HepG2 (cell line): ENCODE results near the gene SULT1B1. TPM values are rescaled to one million over a fixed set of nuclear protein-coding genes. Genes with fewer than 3 reads are reported as not detected.

Experiments
- BORCS8-MEF2B ChIP-seq: sonication (generic); formaldehyde crosslinking; IDR thresholded peaks from 2 replicates; pipeline ENCODE4 v1.8.0; 2022; ENCODE audit warnings: mild to moderate bottlenecking, missing genetic modification reagents
- BRF2 ChIP-seq: sonication (generic); formaldehyde crosslinking; IDR thresholded peaks from 2 replicates; pipeline ENCODE4 v1.8.1; 2022; ENCODE audit warnings: mild to moderate bottlenecking, missing genetic modification reagents
- CEBPZ ChIP-seq: IDR thresholded peaks from 2 replicates; pipeline ENCODE4 v1.6.1; 2012; ENCODE audit warnings: low read length, improper control_type of control experiment
- HMG20B ChIP-seq: conservative IDR thresholded peaks from 2 replicates; pipeline ENCODE4 v1.6.1; 2016; ENCODE audit warnings: missing genetic modification reagents, missing compliant biosample characterization
- HNF1A ChIP-seq, 2 experiments: sonication (generic) in 1 of 2; formaldehyde crosslinking in 1 of 2; IDR thresholded peaks; 2 replicates each; pipeline versions ENCODE4 v1.4.0 to v1.6.1; 2016 to 2020; ENCODE audit warnings: borderline replicate concordance in 1 of 2, low read depth in 1 of 2, mild to moderate bottlenecking in 1 of 2, missing genetic modification reagents in 1 of 2
- NAIF1 ChIP-seq: sonication (generic); formaldehyde crosslinking; IDR thresholded peaks from 2 replicates; pipeline ENCODE4 v1.5.0; 2020; ENCODE audit warnings: mild to moderate bottlenecking, missing genetic modification reagents, borderline replicate concordance
- NR1H2 ChIP-seq: sonication (generic); formaldehyde crosslinking; IDR thresholded peaks from 2 replicates; pipeline ENCODE4 v1.8.1; 2022; ENCODE audit warnings: low read depth, missing genetic modification reagents, borderline replicate concordance
- POLR2G ChIP-seq: fragments of 200-400 bp; formaldehyde crosslinking; IDR thresholded peaks from 2 replicates; pipeline ENCODE4 v1.6.1; 2018; ENCODE audit warnings: mild to moderate bottlenecking, low read depth, low read length, moderate library complexity
- RXRA ChIP-seq: sonication (generic); formaldehyde crosslinking; IDR thresholded peaks from 2 replicates; pipeline ENCODE4 v1.5.1; 2020; ENCODE audit warnings: missing genetic modification reagents
- RXRB ChIP-seq: IDR thresholded peaks from 2 replicates; pipeline ENCODE4 v1.6.1; 2016; ENCODE audit warnings: borderline replicate concordance, missing genetic modification reagents, missing compliant biosample characterization
- SMC3 ChIP-seq: IDR thresholded peaks from 2 replicates; pipeline ENCODE4 v1.6.1; 2011; ENCODE audit warnings: low read length, improper control_type of control experiment
- TAF1 ChIP-seq: sonication (generic); formaldehyde crosslinking; IDR thresholded peaks from 2 replicates; pipeline ENCODE4 v1.4.0; 2020; ENCODE audit warnings: missing genetic modification reagents
- ZBTB26 ChIP-seq: IDR thresholded peaks from 2 replicates; pipeline ENCODE4 v1.6.1; 2016; ENCODE audit warnings: missing compliant biosample characterization, missing genetic modification reagents, borderline replicate concordance
- ZFP62 ChIP-seq: sonication (generic); formaldehyde crosslinking; IDR thresholded peaks from 2 replicates; pipeline ENCODE4 v1.4.0; 2020; ENCODE audit warnings: missing genetic modification reagents
- ZKSCAN5 ChIP-seq: sonication (generic); formaldehyde crosslinking; IDR thresholded peaks from 2 replicates; pipeline ENCODE4 v1.5.1; 2020; ENCODE audit warnings: mild to moderate bottlenecking, missing genetic modification reagents
- ZNF235 ChIP-seq: sonication (generic); formaldehyde crosslinking; IDR thresholded peaks from 2 replicates; pipeline ENCODE4 v1.8.1; 2023; ENCODE audit warnings: mild to moderate bottlenecking, missing genetic modification reagents, borderline replicate concordance
- ZNF605 ChIP-seq: sonication (generic); formaldehyde crosslinking; IDR thresholded peaks from 2 replicates; pipeline ENCODE4 v1.8.0; 2022; ENCODE audit warnings: mild to moderate bottlenecking, missing genetic modification reagents
- ZNF777 ChIP-seq: sonication (generic); formaldehyde crosslinking; IDR thresholded peaks from 2 replicates; pipeline ENCODE4 v1.4.0; 2020; ENCODE audit warnings: missing genetic modification reagents
- polyA plus RNA-seq, 8 experiments: library from polyadenylated mRNA; depleted of rRNA in 3 of 8; stranded (reverse) in 7 of 8; unstranded in 1 of 8; fragments of >200 nt; fragmentation: Illumina TruSeq in 4 of 8; extraction: Trizol in 4 of 8; gene quantifications; 2 replicates each; pipeline versions ENCODE4 v1.2.1 to v1.2.3, GENCODE V29; 2011 to 2016; ENCODE audit warnings: low read depth in 4 of 8, missing spikeins in 1 of 8, mixed read lengths in 1 of 8; ENCODE audit not compliant: insufficient read depth in 1 of 8
- total RNA-seq, 5 experiments: library from RNA; depleted of rRNA; stranded (reverse); fragments of >200 nt; fragmentation: Illumina TruSeq; extraction: Trizol; gene quantifications; 2 replicates each; pipeline ENCODE4 v1.2.3, GENCODE V29; 2016; ENCODE audit warnings: low read depth in 1 of 5

Gene SULT1B1
- total and polyA plus RNA-seq, 2 of the 13 experiments (the other 11 are each of a cell fraction or from before 2014, with no cell fraction given) = 0.20 to 0.25 TPM

GRCh38 chr4:69781458-69782418, 21.3 kb upstream of the SULT1B1 start (continued):
- TF ChIP-seq ZBTB26 (CRISPR knock-in tag) = no peak
- no peak for TF ChIP-seq POLR2G
- peak; percentile 94 for TF ChIP-seq HMG20B (CRISPR knock-in tag)
- TF ChIP-seq RXRA (CRISPR knock-in tag) = no peak; the same call in 1 of the 2 replicates
- TF ChIP-seq RXRB (CRISPR knock-in tag) = peak; percentile 94
- peak; percentile 70 for TF ChIP-seq BRF2 (CRISPR knock-in tag)
- TF ChIP-seq ZNF605 (CRISPR knock-in tag) = peak; percentile 58
- TF ChIP-seq NR1H2 (CRISPR knock-in tag) = no peak
- TF ChIP-seq BORCS8-MEF2B (CRISPR knock-in tag) = no peak
- TF ChIP-seq SMC3 = no peak; the same call in 1 of the 2 replicates
- peak; percentile 85 for TF ChIP-seq HNF1A (IDR thresholded peaks at IDR 0.05; ENCODE audit: low read depth)
- peak; percentile 94 for TF ChIP-seq HNF1A (CRISPR knock-in tag; IDR thresholded peaks at IDR 0.05; ENCODE audit: borderline replicate concordance)
- no peak for TF ChIP-seq NAIF1
- TF ChIP-seq TAF1 (CRISPR knock-in tag) = no peak
- no peak for TF ChIP-seq ZNF777
- TF ChIP-seq CEBPZ = no peak
- no peak for TF ChIP-seq ZNF235
- TF ChIP-seq ZFP62 (CRISPR knock-in tag) = no peak
- no peak for TF ChIP-seq ZKSCAN5 (CRISPR knock-in tag)
